Neural crest cell (in vitro differentiated cells): ENCODE measurements around the gene DIP2A. TPM values are rescaled to one million over a fixed set of nuclear protein-coding genes. Genes with fewer than 3 reads are reported as not detected.
A peak's percentile ranks its signal among the peaks of the same experiment; 100 is the strongest.

Experiments
- DNase-seq: peaks from one replicate; pipeline ENCODE4 v3.0.0; 2021; ENCODE audit warnings: low read depth, mixed read lengths, low spot score
- H3K27ac Mint-ChIP-seq: one replicate; pipeline ENCODE4 v1.8.0; 2021; ENCODE audit warnings: mild to moderate bottlenecking, mixed read lengths; ENCODE audit not compliant: unreplicated experiment
- H3K27me3 Mint-ChIP-seq: 2 replicates; pipeline ENCODE4 v1.8.0; 2021; ENCODE audit warnings: low read depth, mild to moderate bottlenecking, mixed read lengths
- H3K36me3 Mint-ChIP-seq: 2 replicates; pipeline ENCODE4 v1.8.0; 2021; ENCODE audit warnings: low read depth, mild to moderate bottlenecking, mixed read lengths
- H3K4me1 Mint-ChIP-seq: 2 replicates; pipeline ENCODE4 v1.8.0; 2021; ENCODE audit warnings: mixed read lengths
- H3K4me3 Mint-ChIP-seq: one replicate; pipeline ENCODE4 v1.8.0; 2021; ENCODE audit warnings: mild to moderate bottlenecking, mixed read lengths
- H3K9me3 Mint-ChIP-seq: 2 replicates; pipeline ENCODE4 v1.8.0; 2021; ENCODE audit warnings: mixed read lengths
- total RNA-seq: library from RNA; stranded (reverse); gene quantifications from 2 replicates; pipeline ENCODE4 v1.2.1, GENCODE V29; 2021
- TF ChIP-seq, protein P1 (sequence below): fragments of 200-600 bp; sonication (generic); conservative IDR thresholded peaks from 2 replicates; pipeline ENCODE4 v1.5.0; 2021; ENCODE audit warnings: antibody characterized with exemption, mild to moderate bottlenecking

Gene DIP2A
- total RNA-seq, 1 donor from 2014 or later, result 57.8 TPM

DNA sequence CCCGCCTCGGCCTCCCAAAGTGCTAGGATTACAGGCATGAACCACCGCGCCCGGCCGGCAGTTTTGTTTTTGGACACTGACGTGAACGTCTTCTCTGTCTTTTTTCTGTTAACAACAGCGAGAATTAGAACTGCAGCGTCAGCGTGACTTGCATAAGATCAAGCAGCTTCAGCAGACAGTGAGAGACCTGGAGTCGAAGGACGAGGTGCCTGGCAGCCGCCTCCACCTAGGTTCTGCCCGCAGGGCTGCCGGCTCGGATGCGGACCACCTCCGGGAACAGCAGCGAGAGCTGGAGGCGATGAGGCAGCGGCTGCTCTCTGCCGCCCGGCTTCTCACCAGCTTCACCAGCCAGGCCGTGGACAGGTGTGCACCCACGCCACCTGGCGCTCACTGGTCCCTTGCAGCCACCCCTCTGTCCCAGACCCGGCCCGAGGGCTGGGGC lies 22.9 kb upstream of the DIP2A start:
- Mint-ChIP-seq H3K9me3 (no peaks in the 10 kb centered on the region), H3K27me3 (no peaks in the 10 kb centered on the region), H3K4me1 (peaks cover 12% of the 10 kb centered on the region), H3K36me3 (peaks cover 16% of the 10 kb centered on the region), H3K27ac (no peak overlapping the region), H3K4me3 (no peak overlapping the region)
- no peak for DNase-seq
- TF ChIP-seq, protein P1, sequence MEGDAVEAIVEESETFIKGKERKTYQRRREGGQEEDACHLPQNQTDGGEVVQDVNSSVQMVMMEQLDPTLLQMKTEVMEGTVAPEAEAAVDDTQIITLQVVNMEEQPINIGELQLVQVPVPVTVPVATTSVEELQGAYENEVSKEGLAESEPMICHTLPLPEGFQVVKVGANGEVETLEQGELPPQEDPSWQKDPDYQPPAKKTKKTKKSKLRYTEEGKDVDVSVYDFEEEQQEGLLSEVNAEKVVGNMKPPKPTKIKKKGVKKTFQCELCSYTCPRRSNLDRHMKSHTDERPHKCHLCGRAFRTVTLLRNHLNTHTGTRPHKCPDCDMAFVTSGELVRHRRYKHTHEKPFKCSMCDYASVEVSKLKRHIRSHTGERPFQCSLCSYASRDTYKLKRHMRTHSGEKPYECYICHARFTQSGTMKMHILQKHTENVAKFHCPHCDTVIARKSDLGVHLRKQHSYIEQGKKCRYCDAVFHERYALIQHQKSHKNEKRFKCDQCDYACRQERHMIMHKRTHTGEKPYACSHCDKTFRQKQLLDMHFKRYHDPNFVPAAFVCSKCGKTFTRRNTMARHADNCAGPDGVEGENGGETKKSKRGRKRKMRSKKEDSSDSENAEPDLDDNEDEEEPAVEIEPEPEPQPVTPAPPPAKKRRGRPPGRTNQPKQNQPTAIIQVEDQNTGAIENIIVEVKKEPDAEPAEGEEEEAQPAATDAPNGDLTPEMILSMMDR, result no peak

DNA sequence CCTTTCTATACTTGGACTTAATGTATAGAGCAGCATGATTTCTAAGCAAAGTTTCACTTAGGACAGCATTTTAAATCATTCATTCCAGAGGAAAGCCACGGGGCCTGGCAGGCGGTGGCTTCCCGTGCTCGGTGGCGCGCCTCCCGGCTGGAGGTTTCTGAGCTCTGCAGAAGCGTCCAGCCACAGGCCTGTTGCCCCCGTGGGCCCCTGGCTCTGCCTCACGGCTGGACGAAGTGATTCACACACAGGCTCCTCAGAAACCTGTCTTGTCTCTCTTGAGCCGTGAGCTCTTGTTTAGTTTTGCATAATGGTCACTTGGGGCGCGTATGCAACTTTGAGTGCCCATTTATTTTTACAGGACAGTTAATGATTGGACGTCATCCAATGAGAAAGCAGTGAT lies 22.1 kb upstream of the DIP2A start:
- H3K27ac Mint-ChIP-seq, result peak overlapping the region; percentile 12
- TF ChIP-seq, protein P1, result no peak
- H3K4me1 Mint-ChIP-seq, result peaks cover 12% of the 10 kb centered on the region
- H3K9me3 Mint-ChIP-seq, result no peaks in the 10 kb centered on the region
- peaks cover 15% of the 10 kb centered on the region for H3K36me3 Mint-ChIP-seq
- no peak overlapping the region for H3K4me3 Mint-ChIP-seq
- H3K27me3 Mint-ChIP-seq, result no peaks in the 10 kb centered on the region
- no peak for DNase-seq

DNA sequence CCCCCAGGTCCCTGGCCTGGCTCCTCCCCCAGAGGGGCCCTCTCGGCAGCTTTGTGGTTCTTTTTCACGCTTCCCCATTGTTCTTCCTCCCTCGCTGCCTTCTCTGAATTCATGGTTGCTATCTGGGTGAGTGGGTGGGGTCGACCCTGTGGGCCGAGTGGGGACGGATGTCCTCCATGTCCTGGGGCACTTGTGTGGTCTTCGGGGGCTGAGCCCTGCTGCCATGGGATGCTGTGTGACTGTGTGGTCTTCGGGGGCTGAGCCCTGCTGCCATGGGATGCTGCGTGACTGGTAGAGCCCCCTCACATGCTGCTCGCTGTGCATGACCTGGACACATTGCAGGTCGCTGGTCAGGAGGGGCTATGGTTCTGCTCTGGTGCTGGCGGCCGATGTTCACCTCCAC lies 21.6 kb upstream of the DIP2A start:
- Mint-ChIP-seq H3K27me3 (no peaks in the 10 kb centered on the region), H3K27ac (peak overlapping the region; percentile 96), H3K4me1 (peaks cover 12% of the 10 kb centered on the region), H3K36me3 (peaks cover 12% of the 10 kb centered on the region), H3K9me3 (no peaks in the 10 kb centered on the region), H3K4me3 (no peak overlapping the region)
- no peak for DNase-seq
- TF ChIP-seq, protein P1, result no peak

DNA sequence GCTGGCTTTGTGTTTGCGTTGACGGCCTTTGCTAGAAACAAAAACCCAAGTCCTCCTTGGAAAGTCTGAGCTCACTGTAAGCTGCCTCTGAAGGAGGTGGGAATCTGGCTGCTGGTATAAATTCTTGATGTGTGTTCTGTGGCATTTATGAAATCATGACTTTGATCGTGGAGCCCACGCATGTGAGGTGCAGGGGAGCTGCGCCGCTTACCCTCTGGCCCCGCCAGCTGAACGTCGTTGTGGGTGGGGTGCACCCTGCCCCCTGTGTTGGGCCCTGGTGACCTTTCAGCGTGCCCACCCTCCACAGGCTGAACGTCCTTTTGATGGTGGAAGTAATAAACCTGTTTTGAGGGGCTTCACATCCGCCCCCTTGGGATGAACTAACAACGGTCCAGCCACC lies 21.2 kb upstream of the DIP2A start:
- H3K27ac Mint-ChIP-seq, result peak overlapping the region; percentile 96
- no peaks in the 10 kb centered on the region for H3K9me3 Mint-ChIP-seq
- H3K36me3 Mint-ChIP-seq, result peaks cover 14% of the 10 kb centered on the region
- TF ChIP-seq, protein P1, result no peak
- DNase-seq, result no peak
- no peak overlapping the region for H3K4me3 Mint-ChIP-seq
- H3K27me3 Mint-ChIP-seq, result no peaks in the 10 kb centered on the region
- peaks cover 12% of the 10 kb centered on the region for H3K4me1 Mint-ChIP-seq

DNA sequence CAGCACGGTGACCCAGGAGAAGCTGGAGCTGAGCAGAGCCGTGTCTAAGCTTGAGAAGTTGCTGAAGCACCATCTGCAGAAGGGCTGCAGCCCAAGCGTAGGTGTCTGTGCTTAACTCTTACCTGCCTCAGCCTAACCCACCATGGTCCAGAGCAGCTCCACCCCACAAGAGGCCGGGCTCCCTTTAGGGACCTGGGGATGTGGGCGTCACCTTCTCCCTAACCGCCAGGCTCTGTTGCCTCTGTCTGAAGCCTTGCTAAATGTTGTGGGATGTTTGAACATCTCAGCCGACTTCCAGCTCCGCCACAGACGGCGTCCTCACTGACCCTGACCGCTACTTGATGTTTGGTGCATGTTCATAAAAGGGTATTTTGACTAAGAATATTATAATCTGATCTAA lies 20.4 kb upstream of the DIP2A start:
- Mint-ChIP-seq H3K4me3 (no peak overlapping the region), H3K9me3 (no peaks in the 10 kb centered on the region), H3K27ac (peak overlapping the region; percentile 35), H3K36me3 (peaks cover 18% of the 10 kb centered on the region), H3K27me3 (no peaks in the 10 kb centered on the region), H3K4me1 (peaks cover 12% of the 10 kb centered on the region)
- no peak for DNase-seq
- TF ChIP-seq, protein P1, result no peak

DNA sequence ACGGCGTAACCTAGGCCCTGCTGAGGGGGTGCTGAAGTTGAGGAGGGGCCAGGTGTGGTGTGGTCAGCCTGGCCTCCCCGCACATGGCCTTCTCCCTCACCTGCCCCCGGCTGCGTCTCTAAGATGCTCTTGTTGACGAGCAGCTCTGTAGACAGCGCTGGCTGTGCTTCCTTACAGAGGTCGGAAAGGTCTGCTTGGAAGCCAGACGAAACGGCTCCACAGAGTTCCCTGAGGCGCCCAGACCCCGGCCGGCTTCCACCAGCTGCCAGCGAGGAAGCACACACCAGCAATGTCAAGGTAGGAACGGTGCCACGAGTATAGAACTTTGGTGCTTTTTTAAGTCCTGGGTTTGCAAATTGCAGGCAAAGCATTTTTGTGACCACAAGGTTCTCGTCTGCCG lies 18.8 kb upstream of the DIP2A start:
- H3K27ac Mint-ChIP-seq, result no peak overlapping the region
- no peak for DNase-seq
- H3K27me3 Mint-ChIP-seq, result no peaks in the 10 kb centered on the region
- no peak overlapping the region for H3K4me3 Mint-ChIP-seq
- TF ChIP-seq, protein P1, result no peak
- H3K4me1 Mint-ChIP-seq, result peaks cover 12% of the 10 kb centered on the region
- H3K9me3 Mint-ChIP-seq, result no peaks in the 10 kb centered on the region
- H3K36me3 Mint-ChIP-seq, result peaks cover 22% of the 10 kb centered on the region
